Calu3 (cell line): ENCODE measurements around the gene CYB561A3. TPM values are rescaled to one million over a fixed set of nuclear protein-coding genes. Genes with fewer than 3 reads are reported as not detected.

Experiments used
- BruUV-seq: library from RNA; stranded (reverse); fragments of 400-500 nt; replicated peaks from 2 replicates; lab custom pipeline; 2021; lab: Mats Ljungman, UMichigan
- CTCF ChIA-PET: fragments of 300-600 bp; sonication (Branson Sonifier 250); formaldehyde crosslinking; loops from one replicate; lab custom pipeline; 2022; ENCODE audit warnings: antibody characterized with exemption; lab: Charles Lee
- DNase-seq: peaks from one replicate; pipeline ENCODE4 v3.0.0; 2022
- H3K27ac Mint-ChIP-seq: one replicate; pipeline ENCODE4 v1.8.0; 2022; ENCODE audit warnings: mixed read lengths; ENCODE audit not compliant: unreplicated experiment
- H3K27me3 Mint-ChIP-seq: one replicate; pipeline ENCODE4 v1.8.0; 2022; ENCODE audit warnings: mixed read lengths; ENCODE audit not compliant: unreplicated experiment
- H3K36me3 Mint-ChIP-seq: one replicate; pipeline ENCODE4 v1.8.0; 2022; ENCODE audit warnings: mild to moderate bottlenecking, moderate library complexity, mixed read lengths; ENCODE audit not compliant: insufficient read depth, unreplicated experiment
- H3K4me1 Mint-ChIP-seq: one replicate; pipeline ENCODE4 v1.8.0; 2022; ENCODE audit warnings: mild to moderate bottlenecking, low read depth, mixed read lengths; ENCODE audit not compliant: unreplicated experiment
- H3K4me3 Mint-ChIP-seq: one replicate; pipeline ENCODE4 v1.8.0; 2022; ENCODE audit warnings: mild to moderate bottlenecking, low read depth, moderate library complexity, mixed read lengths; ENCODE audit not compliant: unreplicated experiment
- H3K9me3 Mint-ChIP-seq: one replicate; pipeline ENCODE4 v1.8.0; 2022; ENCODE audit warnings: low read depth, mixed read lengths; ENCODE audit not compliant: unreplicated experiment
- CTCF ChIP-seq: fragments of 200-600 bp; IDR thresholded peaks from one replicate; pipeline ENCODE4 v1.8.0; 2022; ENCODE audit warnings: antibody characterized with exemption; ENCODE audit not compliant: unreplicated experiment
- intact Hi-C: fragments of 100-400 bp; cut with micrococcal nuclease; formaldehyde crosslinking; loops from one replicate; pipeline ENCODE4 v1.10.0; 2022; ENCODE audit not compliant: unreplicated experiment
- total RNA-seq: library from RNA; stranded (reverse); gene quantifications from 2 replicates; pipeline ENCODE4 v1.2.3, GENCODE V29; 2022

CYB561A3 gene
- total RNA-seq, 1 experiment from 2014 or later = 39.2 TPM

DNA sequence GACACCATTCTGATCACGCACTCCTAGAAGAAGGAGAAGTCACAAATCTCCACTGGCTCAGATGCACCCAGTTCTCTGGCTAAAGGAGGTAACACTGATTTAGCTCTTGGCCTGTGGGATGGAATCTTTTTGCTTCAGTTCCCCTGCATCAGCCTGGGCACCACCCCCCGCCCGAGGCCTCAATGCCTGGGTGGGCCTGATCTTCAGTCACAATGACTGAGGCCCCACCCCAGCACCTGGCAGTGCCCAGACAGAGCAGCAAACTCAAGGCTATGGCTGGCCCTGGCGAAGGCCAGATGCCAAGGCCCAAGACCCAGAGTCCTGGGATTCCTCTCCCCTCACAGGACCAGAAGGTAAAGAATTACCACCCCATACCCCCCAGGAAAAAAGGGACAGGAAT, 5.0 kb downstream of the CYB561A3 start:
- CTCF ChIA-PET = no interaction called here
- Mint-ChIP-seq H3K9me3 (no peaks in the 10 kb centered on the region), H3K4me1 (no peaks in the 10 kb centered on the region), H3K27ac (no peak overlapping the region), H3K27me3 (no peaks in the 10 kb centered on the region), H3K36me3 (peaks cover 16% of the 10 kb centered on the region), H3K4me3 (no peak overlapping the region)
- intact Hi-C loops = no loop called here
- no peak for TF ChIP-seq CTCF
- no peak for DNase-seq
- no TSS peak for BruUV-seq

- no peak overlapping the region for H3K27ac Mint-ChIP-seq
- peaks cover 5% of the 10 kb centered on the region for H3K36me3 Mint-ChIP-seq
- no peak for DNase-seq
- intact Hi-C loops = no loop called here
- no peaks in the 10 kb centered on the region for H3K4me1 Mint-ChIP-seq
- CTCF ChIA-PET = interaction anchor here (1.0 kb wide), 1 partner anchor 8 kb away, joined by 3 read pairs; the partner anchor contains the start of genes CYB561A3 and TMEM138
- no peaks in the 10 kb centered on the region for H3K9me3 Mint-ChIP-seq
- no peak for TF ChIP-seq CTCF
- no TSS peak for BruUV-seq
- H3K27me3 Mint-ChIP-seq = no peaks in the 10 kb centered on the region
- H3K4me3 Mint-ChIP-seq = no peak overlapping the region
Measured at GRCh38 chr11:61354208-61354607, 7.5 kb downstream of the CYB561A3 start.

- no peak for TF ChIP-seq CTCF
- no peaks in the 10 kb centered on the region for H3K4me1 Mint-ChIP-seq
- H3K4me3 Mint-ChIP-seq = no peak overlapping the region
- no peak overlapping the region for H3K27ac Mint-ChIP-seq
- no TSS peak for BruUV-seq
- intact Hi-C loops = no loop called here
- no peaks in the 10 kb centered on the region for H3K9me3 Mint-ChIP-seq
- peaks cover 5% of the 10 kb centered on the region for H3K36me3 Mint-ChIP-seq
- DNase-seq = no peak
- CTCF ChIA-PET = interaction anchor here (1.0 to 1.3 kb wide), 2 partner anchors 9 kb away, joined by 3 read pairs; partner anchors contain the start of genes CYB561A3 and TMEM138
- no peaks in the 10 kb centered on the region for H3K27me3 Mint-ChIP-seq
Measured at GRCh38 chr11:61353131-61354067, 8.3 kb downstream of the CYB561A3 start.

DNA sequence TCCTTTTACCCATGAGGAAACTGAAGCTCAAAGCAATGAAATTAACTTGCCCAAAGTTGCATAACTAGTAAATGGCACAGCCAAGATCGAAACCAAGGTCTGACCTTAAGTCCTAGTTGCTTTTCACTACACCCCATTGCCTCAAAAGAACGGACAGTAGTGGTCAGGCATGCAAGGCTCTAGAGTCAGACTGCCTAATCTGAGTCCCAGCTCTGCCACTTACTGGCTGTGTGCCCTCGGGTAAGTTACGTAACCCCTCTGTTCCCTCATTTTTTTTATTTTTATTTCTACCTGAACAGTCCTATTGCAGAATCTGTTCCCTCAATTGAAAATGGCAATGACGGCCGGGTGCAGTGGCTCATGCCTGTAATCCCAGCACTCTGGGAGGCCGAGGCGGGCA, 9.6 kb downstream of the CYB561A3 start:
- Mint-ChIP-seq H3K36me3 (peaks cover 5% of the 10 kb centered on the region), H3K4me3 (no peak overlapping the region), H3K4me1 (no peaks in the 10 kb centered on the region), H3K27me3 (no peaks in the 10 kb centered on the region), H3K9me3 (no peaks in the 10 kb centered on the region), H3K27ac (no peak overlapping the region)
- TF ChIP-seq CTCF = no peak
- CTCF ChIA-PET = interaction anchor here (1.3 kb wide), 1 partner anchor 10 kb away, joined by 3 read pairs; the partner anchor contains the start of genes CYB561A3 and TMEM138
- no peak for DNase-seq
- BruUV-seq = no TSS peak
- intact Hi-C loops = no loop called here
